HepG2 (cell line): ENCODE results near the gene RIPOR1. TPM values are rescaled to one million over a fixed set of nuclear protein-coding genes. Genes with fewer than 3 reads are reported as not detected.

Experiments
- HDAC1 ChIP-seq: sonication (generic); formaldehyde crosslinking; IDR thresholded peaks from 2 replicates; pipeline ENCODE4 v1.5.1; 2020; ENCODE audit warnings: mild to moderate bottlenecking, missing genetic modification reagents
- HHEX ChIP-seq: IDR thresholded peaks from 2 replicates; pipeline ENCODE4 v1.6.1; 2016; ENCODE audit warnings: control low read depth
- MED1 ChIP-seq: sonication (generic); formaldehyde crosslinking; IDR thresholded peaks from 2 replicates; pipeline ENCODE4 v1.4.0; 2020; ENCODE audit warnings: missing genetic modification reagents
- NFKB2 ChIP-seq: sonication (generic); formaldehyde crosslinking; IDR thresholded peaks from 2 replicates; pipeline ENCODE4 v1.4.0; 2020; ENCODE audit warnings: missing genetic modification reagents, borderline replicate concordance
- RBM22 ChIP-seq: fragments of 200-400 bp; formaldehyde crosslinking; optimal IDR thresholded peaks from 2 replicates; pipeline ENCODE3; 2017; ENCODE audit warnings: mild to moderate bottlenecking, low read length, moderate library complexity
- TARDBP ChIP-seq: sonication (generic); formaldehyde crosslinking; IDR thresholded peaks from 2 replicates; pipeline ENCODE4 v1.8.0; 2022; ENCODE audit warnings: mild to moderate bottlenecking, missing genetic modification reagents
- TBP ChIP-seq: sonication (generic); formaldehyde crosslinking; IDR thresholded peaks from 2 replicates; pipeline ENCODE4 v1.5.0; 2020; ENCODE audit warnings: missing genetic modification reagents
- U2AF2 ChIP-seq: fragments of 200-400 bp; formaldehyde crosslinking; IDR thresholded peaks from 2 replicates; pipeline ENCODE4 v1.6.1; 2017; ENCODE audit warnings: low read depth, mild to moderate bottlenecking, low read length
- ZNF44 ChIP-seq: sonication (generic); formaldehyde crosslinking; IDR thresholded peaks from 2 replicates; pipeline ENCODE4 v1.5.1; 2020; ENCODE audit warnings: mild to moderate bottlenecking, missing genetic modification reagents
- ZNF7 ChIP-seq: IDR thresholded peaks from 2 replicates; pipeline ENCODE4 v1.6.1; 2016; ENCODE audit warnings: missing biosample characterization, missing genetic modification reagents
- ZSCAN20 ChIP-seq: sonication (generic); formaldehyde crosslinking; IDR thresholded peaks from 2 replicates; pipeline ENCODE4 v1.4.0; 2020; ENCODE audit warnings: missing genetic modification reagents, mild to moderate bottlenecking, borderline replicate concordance
- polyA plus RNA-seq, 8 experiments: library from polyadenylated mRNA; depleted of rRNA in 3 of 8; stranded (reverse) in 7 of 8; unstranded in 1 of 8; fragments of >200 nt; fragmentation: Illumina TruSeq in 4 of 8; extraction: Trizol in 4 of 8; gene quantifications; 2 replicates each; pipeline versions ENCODE4 v1.2.1 to v1.2.3, GENCODE V29; 2011 to 2016; ENCODE audit warnings: low read depth in 4 of 8, missing spikeins in 1 of 8, mixed read lengths in 1 of 8; ENCODE audit not compliant: insufficient read depth in 1 of 8
- total RNA-seq, 5 experiments: library from RNA; depleted of rRNA; stranded (reverse); fragments of >200 nt; fragmentation: Illumina TruSeq; extraction: Trizol; gene quantifications; 2 replicates each; pipeline ENCODE4 v1.2.3, GENCODE V29; 2016; ENCODE audit warnings: low read depth in 1 of 5
- TF ChIP-seq, protein P1 (sequence below): sonication (generic); formaldehyde crosslinking; IDR thresholded peaks from 2 replicates; pipeline ENCODE4 v1.4.0; 2020; ENCODE audit warnings: missing genetic modification reagents, borderline replicate concordance
- TF ChIP-seq, protein P2 (sequence below): sonication (generic); formaldehyde crosslinking; IDR thresholded peaks from 2 replicates; pipeline ENCODE4 v1.9.0; 2021; ENCODE audit warnings: missing genetic modification reagents, borderline replicate concordance
- TF ChIP-seq, protein P3 (sequence below): sonication (generic); formaldehyde crosslinking; IDR thresholded peaks from 2 replicates; pipeline ENCODE4 v1.4.0; 2020; ENCODE audit warnings: low read depth, mild to moderate bottlenecking, missing genetic modification reagents
- TF ChIP-seq, protein P4 (sequence below): sonication (generic); formaldehyde crosslinking; IDR thresholded peaks from 2 replicates; pipeline ENCODE4 v1.4.0; 2020; ENCODE audit warnings: missing genetic modification reagents
- TF ChIP-seq, protein P5 (sequence below): sonication (generic); formaldehyde crosslinking; conservative IDR thresholded peaks from 2 replicates; pipeline ENCODE4 v1.5.0; 2020; ENCODE audit warnings: missing genetic modification reagents

Gene RIPOR1
- total and polyA plus RNA-seq, 2 of the 13 experiments (the other 11 are each of a cell fraction or from before 2014, with no cell fraction given): 4.6 to 8.1 TPM

DNA sequence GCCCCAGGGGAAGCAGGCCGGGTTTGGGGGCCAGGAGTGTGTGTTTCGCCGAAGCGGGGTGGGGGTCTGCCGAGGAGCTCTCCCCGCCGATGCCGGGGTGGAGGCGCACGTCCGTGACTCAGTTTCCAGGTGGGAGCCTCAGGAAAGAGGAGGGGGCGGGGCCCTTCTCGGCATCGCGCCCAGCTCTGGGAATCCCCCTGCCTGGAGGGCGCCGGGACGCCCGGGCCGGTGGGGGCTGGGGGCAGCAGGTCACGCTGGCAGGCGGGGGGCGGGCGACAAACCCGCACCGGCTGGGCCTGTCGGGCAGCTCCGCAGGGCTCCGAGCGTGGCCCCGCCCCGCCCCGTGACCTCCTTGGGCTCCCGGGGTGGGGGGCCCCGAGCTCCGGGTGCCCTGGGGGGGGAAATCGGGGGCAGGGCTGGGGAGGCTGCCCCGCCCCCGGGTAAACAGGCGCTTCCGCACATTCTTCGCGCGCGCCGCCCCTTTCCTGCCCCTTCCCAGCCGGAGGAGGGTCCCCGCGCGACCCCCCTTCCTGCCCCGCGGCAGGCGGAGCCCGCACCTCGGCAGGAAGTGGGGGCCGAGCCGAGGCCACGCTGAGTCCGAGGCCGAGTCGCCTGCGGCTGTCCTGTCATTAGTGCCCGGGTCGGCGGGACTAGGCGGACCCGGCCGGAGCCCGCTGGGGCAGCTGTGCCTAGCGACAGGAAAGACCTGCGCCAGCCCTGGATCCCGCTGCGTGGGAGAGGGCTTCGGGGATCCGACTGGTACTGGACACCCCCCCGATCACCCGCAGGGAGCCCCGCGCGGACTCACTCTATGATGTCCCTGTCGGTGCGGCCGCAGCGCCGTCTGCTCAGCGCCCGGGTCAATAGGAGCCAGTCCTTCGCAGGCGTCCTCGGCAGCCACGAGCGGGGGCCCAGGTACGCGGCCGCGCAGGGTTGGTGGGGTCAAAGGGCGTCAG, 9.3 kb downstream of the RIPOR1 start (continued):
- TF ChIP-seq, protein P1, sequence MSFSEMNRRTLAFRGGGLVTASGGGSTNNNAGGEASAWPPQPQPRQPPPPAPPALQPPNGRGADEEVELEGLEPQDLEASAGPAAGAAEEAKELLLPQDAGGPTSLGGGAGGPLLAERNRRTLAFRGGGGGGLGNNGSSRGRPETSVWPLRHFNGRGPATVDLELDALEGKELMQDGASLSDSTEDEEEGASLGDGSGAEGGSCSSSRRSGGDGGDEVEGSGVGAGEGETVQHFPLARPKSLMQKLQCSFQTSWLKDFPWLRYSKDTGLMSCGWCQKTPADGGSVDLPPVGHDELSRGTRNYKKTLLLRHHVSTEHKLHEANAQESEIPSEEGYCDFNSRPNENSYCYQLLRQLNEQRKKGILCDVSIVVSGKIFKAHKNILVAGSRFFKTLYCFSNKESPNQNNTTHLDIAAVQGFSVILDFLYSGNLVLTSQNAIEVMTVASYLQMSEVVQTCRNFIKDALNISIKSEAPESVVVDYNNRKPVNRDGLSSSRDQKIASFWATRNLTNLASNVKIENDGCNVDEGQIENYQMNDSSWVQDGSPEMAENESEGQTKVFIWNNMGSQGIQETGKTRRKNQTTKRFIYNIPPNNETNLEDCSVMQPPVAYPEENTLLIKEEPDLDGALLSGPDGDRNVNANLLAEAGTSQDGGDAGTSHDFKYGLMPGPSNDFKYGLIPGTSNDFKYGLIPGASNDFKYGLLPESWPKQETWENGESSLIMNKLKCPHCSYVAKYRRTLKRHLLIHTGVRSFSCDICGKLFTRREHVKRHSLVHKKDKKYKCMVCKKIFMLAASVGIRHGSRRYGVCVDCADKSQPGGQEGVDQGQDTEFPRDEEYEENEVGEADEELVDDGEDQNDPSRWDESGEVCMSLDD (CRISPR knock-in tag): peak; percentile 52; the same call in 1 of the 2 replicates
- TF ChIP-seq NFKB2 (CRISPR knock-in tag): no peak
- TF ChIP-seq ZSCAN20 (CRISPR knock-in tag): 0 out of 2 replicates have a peak, but pooled peaks have one; percentile 14
- TF ChIP-seq, protein P2, sequence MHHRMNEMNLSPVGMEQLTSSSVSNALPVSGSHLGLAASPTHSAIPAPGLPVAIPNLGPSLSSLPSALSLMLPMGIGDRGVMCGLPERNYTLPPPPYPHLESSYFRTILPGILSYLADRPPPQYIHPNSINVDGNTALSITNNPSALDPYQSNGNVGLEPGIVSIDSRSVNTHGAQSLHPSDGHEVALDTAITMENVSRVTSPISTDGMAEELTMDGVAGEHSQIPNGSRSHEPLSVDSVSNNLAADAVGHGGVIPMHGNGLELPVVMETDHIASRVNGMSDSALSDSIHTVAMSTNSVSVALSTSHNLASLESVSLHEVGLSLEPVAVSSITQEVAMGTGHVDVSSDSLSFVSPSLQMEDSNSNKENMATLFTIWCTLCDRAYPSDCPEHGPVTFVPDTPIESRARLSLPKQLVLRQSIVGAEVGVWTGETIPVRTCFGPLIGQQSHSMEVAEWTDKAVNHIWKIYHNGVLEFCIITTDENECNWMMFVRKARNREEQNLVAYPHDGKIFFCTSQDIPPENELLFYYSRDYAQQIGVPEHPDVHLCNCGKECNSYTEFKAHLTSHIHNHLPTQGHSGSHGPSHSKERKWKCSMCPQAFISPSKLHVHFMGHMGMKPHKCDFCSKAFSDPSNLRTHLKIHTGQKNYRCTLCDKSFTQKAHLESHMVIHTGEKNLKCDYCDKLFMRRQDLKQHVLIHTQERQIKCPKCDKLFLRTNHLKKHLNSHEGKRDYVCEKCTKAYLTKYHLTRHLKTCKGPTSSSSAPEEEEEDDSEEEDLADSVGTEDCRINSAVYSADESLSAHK (CRISPR knock-in tag): no peak
- no peak for TF ChIP-seq HHEX
- peak; percentile 73 for TF ChIP-seq HDAC1 (CRISPR knock-in tag)
- TF ChIP-seq U2AF2: no peak
- no peak for TF ChIP-seq TBP (CRISPR knock-in tag)
- TF ChIP-seq, protein P3, sequence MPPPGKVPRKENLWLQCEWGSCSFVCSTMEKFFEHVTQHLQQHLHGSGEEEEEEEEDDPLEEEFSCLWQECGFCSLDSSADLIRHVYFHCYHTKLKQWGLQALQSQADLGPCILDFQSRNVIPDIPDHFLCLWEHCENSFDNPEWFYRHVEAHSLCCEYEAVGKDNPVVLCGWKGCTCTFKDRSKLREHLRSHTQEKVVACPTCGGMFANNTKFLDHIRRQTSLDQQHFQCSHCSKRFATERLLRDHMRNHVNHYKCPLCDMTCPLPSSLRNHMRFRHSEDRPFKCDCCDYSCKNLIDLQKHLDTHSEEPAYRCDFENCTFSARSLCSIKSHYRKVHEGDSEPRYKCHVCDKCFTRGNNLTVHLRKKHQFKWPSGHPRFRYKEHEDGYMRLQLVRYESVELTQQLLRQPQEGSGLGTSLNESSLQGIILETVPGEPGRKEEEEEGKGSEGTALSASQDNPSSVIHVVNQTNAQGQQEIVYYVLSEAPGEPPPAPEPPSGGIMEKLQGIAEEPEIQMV (CRISPR knock-in tag): peak; percentile 50; the same call in 1 of the 2 replicates
- TF ChIP-seq TARDBP (CRISPR knock-in tag): no peak
- TF ChIP-seq ZNF44 (CRISPR knock-in tag): no peak
- TF ChIP-seq, protein P4, sequence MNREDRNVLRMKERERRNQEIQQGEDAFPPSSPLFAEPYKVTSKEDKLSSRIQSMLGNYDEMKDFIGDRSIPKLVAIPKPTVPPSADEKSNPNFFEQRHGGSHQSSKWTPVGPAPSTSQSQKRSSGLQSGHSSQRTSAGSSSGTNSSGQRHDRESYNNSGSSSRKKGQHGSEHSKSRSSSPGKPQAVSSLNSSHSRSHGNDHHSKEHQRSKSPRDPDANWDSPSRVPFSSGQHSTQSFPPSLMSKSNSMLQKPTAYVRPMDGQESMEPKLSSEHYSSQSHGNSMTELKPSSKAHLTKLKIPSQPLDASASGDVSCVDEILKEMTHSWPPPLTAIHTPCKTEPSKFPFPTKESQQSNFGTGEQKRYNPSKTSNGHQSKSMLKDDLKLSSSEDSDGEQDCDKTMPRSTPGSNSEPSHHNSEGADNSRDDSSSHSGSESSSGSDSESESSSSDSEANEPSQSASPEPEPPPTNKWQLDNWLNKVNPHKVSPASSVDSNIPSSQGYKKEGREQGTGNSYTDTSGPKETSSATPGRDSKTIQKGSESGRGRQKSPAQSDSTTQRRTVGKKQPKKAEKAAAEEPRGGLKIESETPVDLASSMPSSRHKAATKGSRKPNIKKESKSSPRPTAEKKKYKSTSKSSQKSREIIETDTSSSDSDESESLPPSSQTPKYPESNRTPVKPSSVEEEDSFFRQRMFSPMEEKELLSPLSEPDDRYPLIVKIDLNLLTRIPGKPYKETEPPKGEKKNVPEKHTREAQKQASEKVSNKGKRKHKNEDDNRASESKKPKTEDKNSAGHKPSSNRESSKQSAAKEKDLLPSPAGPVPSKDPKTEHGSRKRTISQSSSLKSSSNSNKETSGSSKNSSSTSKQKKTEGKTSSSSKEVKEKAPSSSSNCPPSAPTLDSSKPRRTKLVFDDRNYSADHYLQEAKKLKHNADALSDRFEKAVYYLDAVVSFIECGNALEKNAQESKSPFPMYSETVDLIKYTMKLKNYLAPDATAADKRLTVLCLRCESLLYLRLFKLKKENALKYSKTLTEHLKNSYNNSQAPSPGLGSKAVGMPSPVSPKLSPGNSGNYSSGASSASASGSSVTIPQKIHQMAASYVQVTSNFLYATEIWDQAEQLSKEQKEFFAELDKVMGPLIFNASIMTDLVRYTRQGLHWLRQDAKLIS (CRISPR knock-in tag): no peak
- no peak for TF ChIP-seq ZNF7 (CRISPR knock-in tag)
- TF ChIP-seq MED1: peak; percentile 65
- no peak for TF ChIP-seq RBM22
- TF ChIP-seq, protein P5, sequence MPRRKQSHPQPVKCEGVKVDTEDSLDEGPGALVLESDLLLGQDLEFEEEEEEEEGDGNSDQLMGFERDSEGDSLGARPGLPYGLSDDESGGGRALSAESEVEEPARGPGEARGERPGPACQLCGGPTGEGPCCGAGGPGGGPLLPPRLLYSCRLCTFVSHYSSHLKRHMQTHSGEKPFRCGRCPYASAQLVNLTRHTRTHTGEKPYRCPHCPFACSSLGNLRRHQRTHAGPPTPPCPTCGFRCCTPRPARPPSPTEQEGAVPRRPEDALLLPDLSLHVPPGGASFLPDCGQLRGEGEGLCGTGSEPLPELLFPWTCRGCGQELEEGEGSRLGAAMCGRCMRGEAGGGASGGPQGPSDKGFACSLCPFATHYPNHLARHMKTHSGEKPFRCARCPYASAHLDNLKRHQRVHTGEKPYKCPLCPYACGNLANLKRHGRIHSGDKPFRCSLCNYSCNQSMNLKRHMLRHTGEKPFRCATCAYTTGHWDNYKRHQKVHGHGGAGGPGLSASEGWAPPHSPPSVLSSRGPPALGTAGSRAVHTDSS: no peak
